OCI-LY1 (cell line): ENCODE results near the gene TPBG.

Experiments
- H2AFZ ChIP-seq: fragments of 200-600 bp; sonication (generic), shearing (Covaris generic); 2 replicates; pipeline ENCODE4 v1.6.0; 2014; ENCODE audit warnings: antibody characterized with exemption, mild to moderate bottlenecking, low read length
- H3F3A ChIP-seq: fragments of 200-600 bp; sonication (generic), shearing (Covaris generic); 2 replicates; pipeline ENCODE4 v1.6.0; 2014; ENCODE audit warnings: mild to moderate bottlenecking, antibody characterized with exemption, low read length, moderate library complexity; ENCODE audit not compliant: insufficient read depth
- H3K27ac ChIP-seq: fragments of 200-600 bp; sonication (generic); 2 replicates; pipeline ENCODE4 v1.5.1; 2014; ENCODE audit warnings: low read length, mixed run types, mild to moderate bottlenecking, low read depth; ENCODE audit not compliant: poor library complexity, severe bottlenecking
- H3K27me3 ChIP-seq: fragments of 200-600 bp; sonication (generic); 2 replicates; pipeline ENCODE4 v1.6.0; 2014; ENCODE audit warnings: antibody characterized with exemption, mild to moderate bottlenecking, low read length, moderate library complexity; ENCODE audit not compliant: insufficient read depth
- H3K36me3 ChIP-seq: fragments of 200-600 bp; sonication (generic); 2 replicates; pipeline ENCODE4 v1.6.1; 2014; ENCODE audit warnings: mild to moderate bottlenecking, antibody characterized with exemption, low read length, moderate library complexity, mixed read lengths; ENCODE audit not compliant: insufficient read depth
- H3K4me1 ChIP-seq: fragments of 200-600 bp; sonication (generic); 2 replicates; pipeline ENCODE4 v1.5.1; 2014; ENCODE audit warnings: mild to moderate bottlenecking, low read length, moderate library complexity; ENCODE audit not compliant: insufficient read depth, severe bottlenecking
- H3K4me2 ChIP-seq: fragments of 200-600 bp; sonication (generic), shearing (Covaris generic); 2 replicates; pipeline ENCODE4 v1.6.1; 2014; ENCODE audit warnings: low read length
- H3K4me3 ChIP-seq: fragments of 200-600 bp; sonication (generic); 2 replicates; pipeline ENCODE4 v1.5.1; 2014; ENCODE audit warnings: low read length, low read depth, mild to moderate bottlenecking, mixed read lengths; ENCODE audit not compliant: poor library complexity, severe bottlenecking
- H3K79me2 ChIP-seq: fragments of 200-600 bp; shearing (Covaris generic); 2 replicates; pipeline ENCODE4 v1.6.1; 2016; ENCODE audit warnings: mixed run types, low read length, mixed read lengths; ENCODE audit not compliant: insufficient read depth
- H3K9ac ChIP-seq: fragments of 200-600 bp; sonication (generic), shearing (Covaris generic); 2 replicates; pipeline ENCODE4 v1.6.1; 2014; ENCODE audit warnings: mild to moderate bottlenecking, low read length, mixed read lengths
- H3K9me2 ChIP-seq: fragments of 200-600 bp; sonication (generic), shearing (Covaris generic); 2 replicates; pipeline ENCODE4 v1.6.1; 2014; ENCODE audit warnings: low read depth, mild to moderate bottlenecking, low read length, mixed read lengths
- H3K9me3 ChIP-seq: fragments of 200-600 bp; shearing (Covaris generic); 2 replicates; pipeline ENCODE4 v1.6.1; 2014; ENCODE audit warnings: low read length, mixed read lengths
- H4K20me1 ChIP-seq: fragments of 200-600 bp; sonication (generic), shearing (Covaris generic); 2 replicates; pipeline ENCODE4 v1.6.0; 2016; ENCODE audit warnings: mild to moderate bottlenecking, low read length; ENCODE audit not compliant: insufficient read depth
- EZH2 ChIP-seq: fragments of 200-600 bp; sonication (generic), shearing (Covaris generic); IDR thresholded peaks from 2 replicates; pipeline ENCODE4 v1.8.0; 2017; ENCODE audit warnings: borderline replicate concordance, mixed run types, mild to moderate bottlenecking, antibody characterized with exemption, low read length, moderate library complexity, mixed read lengths
- TF ChIP-seq, protein P1 (sequence below): fragments of 200-600 bp; sonication (generic), shearing (Covaris generic); IDR thresholded peaks from 2 replicates; pipeline ENCODE4 v1.5.1; 2017; ENCODE audit warnings: mild to moderate bottlenecking, antibody characterized with exemption, low read length, moderate library complexity, mixed read lengths

The TPBG gene, protein sequence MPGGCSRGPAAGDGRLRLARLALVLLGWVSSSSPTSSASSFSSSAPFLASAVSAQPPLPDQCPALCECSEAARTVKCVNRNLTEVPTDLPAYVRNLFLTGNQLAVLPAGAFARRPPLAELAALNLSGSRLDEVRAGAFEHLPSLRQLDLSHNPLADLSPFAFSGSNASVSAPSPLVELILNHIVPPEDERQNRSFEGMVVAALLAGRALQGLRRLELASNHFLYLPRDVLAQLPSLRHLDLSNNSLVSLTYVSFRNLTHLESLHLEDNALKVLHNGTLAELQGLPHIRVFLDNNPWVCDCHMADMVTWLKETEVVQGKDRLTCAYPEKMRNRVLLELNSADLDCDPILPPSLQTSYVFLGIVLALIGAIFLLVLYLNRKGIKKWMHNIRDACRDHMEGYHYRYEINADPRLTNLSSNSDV

DNA sequence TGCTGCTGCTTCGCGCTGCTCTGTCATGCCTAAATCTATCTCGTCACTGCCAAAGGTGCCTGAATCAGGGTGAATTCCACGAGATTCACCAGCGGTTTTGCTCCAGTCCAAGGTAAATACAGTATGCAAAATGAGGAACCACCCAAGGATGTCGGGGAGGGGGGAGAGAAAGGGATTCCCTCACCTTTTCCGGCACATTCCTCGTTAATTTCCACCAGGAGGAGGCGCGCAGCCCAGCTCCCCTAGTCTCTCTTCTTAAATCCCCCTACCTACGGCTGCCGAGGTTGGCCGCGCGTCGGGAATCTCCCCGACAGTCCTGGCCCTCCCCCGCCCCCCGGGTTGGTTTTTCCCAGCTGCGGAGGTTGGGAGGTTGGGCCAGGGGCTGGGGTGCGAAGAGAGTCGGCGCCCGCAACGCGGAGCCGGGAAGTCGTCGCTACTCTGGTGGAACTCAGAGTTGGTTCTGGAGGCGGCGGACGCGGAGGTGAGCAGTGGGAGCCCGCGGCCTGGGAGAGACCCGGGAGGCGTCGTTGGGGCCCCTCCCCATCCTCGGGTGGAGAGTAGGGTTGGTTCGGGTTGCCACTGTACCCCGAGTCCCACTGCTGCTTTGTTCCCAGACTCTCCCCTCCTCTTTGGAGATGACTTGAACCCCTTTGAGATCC lies at the start of gene TPBG:
Gene TPBG, plus strand, starts transcription at position 390 of the 659 bp plus-strand sequence. CDS start 1,145 bp downstream, outside the sequence.
- Histone ChIP-seq H2AFZ (no peak within 1 kb of the TSS), H3K9ac (no peak within 1 kb of the TSS), H3K27ac (no peak within 1 kb of the TSS), H3K36me3 (no peaks in the 10 kb centered on the region), H4K20me1 (no peaks in the 10 kb centered on the region), H3K9me2 (no peaks in the 10 kb centered on the region), H3K9me3 (no peaks in the 10 kb centered on the region), H3K4me1 (no peaks in the 10 kb centered on the region), H3K4me2 (no peak within 1 kb of the TSS), H3K4me3 (no peak within 1 kb of the TSS), H3F3A (no peaks in the 10 kb centered on the region), H3K79me2 (no peaks in the 10 kb centered on the region), H3K27me3 (no peaks in the 10 kb centered on the region)
- TF ChIP-seq, protein P1, sequence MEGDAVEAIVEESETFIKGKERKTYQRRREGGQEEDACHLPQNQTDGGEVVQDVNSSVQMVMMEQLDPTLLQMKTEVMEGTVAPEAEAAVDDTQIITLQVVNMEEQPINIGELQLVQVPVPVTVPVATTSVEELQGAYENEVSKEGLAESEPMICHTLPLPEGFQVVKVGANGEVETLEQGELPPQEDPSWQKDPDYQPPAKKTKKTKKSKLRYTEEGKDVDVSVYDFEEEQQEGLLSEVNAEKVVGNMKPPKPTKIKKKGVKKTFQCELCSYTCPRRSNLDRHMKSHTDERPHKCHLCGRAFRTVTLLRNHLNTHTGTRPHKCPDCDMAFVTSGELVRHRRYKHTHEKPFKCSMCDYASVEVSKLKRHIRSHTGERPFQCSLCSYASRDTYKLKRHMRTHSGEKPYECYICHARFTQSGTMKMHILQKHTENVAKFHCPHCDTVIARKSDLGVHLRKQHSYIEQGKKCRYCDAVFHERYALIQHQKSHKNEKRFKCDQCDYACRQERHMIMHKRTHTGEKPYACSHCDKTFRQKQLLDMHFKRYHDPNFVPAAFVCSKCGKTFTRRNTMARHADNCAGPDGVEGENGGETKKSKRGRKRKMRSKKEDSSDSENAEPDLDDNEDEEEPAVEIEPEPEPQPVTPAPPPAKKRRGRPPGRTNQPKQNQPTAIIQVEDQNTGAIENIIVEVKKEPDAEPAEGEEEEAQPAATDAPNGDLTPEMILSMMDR = no peak
- no peak for TF ChIP-seq EZH2

DNA sequence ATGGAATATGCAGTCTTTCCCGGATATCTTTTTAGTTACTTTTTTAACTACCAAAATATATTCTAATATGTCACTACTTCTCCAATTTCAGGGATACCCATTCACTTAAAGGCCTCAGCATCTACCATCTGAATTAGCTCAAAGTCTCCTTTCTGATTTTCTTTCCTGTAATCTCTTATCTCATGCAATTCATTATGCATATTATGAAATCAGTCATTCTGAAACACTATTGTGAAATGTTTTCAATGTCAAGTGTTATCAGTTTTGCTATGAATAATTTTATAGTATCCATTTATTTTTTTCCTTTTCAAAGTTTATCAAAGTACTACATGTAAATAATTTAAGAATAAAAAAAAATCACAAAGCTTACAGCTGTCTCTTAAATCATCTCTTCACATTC lies 41.2 kb upstream of the TPBG start:
- Histone ChIP-seq H2AFZ (no peak overlapping the region), H3K4me3 (no peak overlapping the region), H3K4me1 (no peaks in the 10 kb centered on the region), H3K79me2 (no peaks in the 10 kb centered on the region), H3K27me3 (no peaks in the 10 kb centered on the region), H3K9ac (no peak overlapping the region), H3K9me3 (no peaks in the 10 kb centered on the region), H3K36me3 (no peaks in the 10 kb centered on the region), H3K27ac (no peak overlapping the region), H3F3A (no peaks in the 10 kb centered on the region), H3K4me2 (no peak overlapping the region), H4K20me1 (no peaks in the 10 kb centered on the region), H3K9me2 (no peaks in the 10 kb centered on the region)
- no peak for TF ChIP-seq EZH2
- TF ChIP-seq, protein P1 = no peak

DNA sequence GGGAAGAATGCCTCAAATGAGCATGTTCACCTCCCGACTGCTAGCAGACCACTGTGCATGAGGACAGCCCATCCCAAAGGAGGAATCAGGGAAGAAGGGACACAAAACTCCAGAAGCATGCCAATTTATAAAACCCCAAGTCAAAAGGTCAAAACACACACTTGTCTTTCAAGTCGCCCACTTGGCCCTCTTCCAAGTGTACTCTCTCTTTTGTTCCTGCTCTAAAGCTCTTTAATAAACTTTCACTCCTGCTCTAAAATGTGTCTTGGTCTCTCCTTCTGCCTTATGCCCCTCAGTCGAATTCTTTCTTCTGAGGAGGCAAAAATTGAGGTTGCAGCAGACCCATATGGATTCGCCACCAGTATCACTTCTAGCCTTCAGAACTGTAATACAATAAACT lies 33.9 kb upstream of the TPBG start:
- Histone ChIP-seq H3F3A (no peaks in the 10 kb centered on the region), H3K36me3 (no peaks in the 10 kb centered on the region), H3K4me1 (no peaks in the 10 kb centered on the region), H3K9ac (no peak overlapping the region), H3K27ac (no peak overlapping the region), H3K9me2 (no peaks in the 10 kb centered on the region), H3K9me3 (no peaks in the 10 kb centered on the region), H2AFZ (no peak overlapping the region), H3K4me2 (no peak overlapping the region), H3K4me3 (no peak overlapping the region), H3K27me3 (no peaks in the 10 kb centered on the region), H3K79me2 (no peaks in the 10 kb centered on the region), H4K20me1 (no peaks in the 10 kb centered on the region)
- TF ChIP-seq, protein P1 = no peak
- no peak for TF ChIP-seq EZH2
